Mucosa of descending colon (tissue), 3 donors: ENCODE data around the gene DCAF8. TPM values are rescaled to one million over a fixed set of nuclear protein-coding genes. Genes with fewer than 3 reads are reported as not detected.

Source experiments
- ATAC-seq: fragments of 200-7000 bp; cut with Tn5 transposase; one replicate; pipeline ENCODE4 v1.9.1; 2020; ENCODE audit warnings: mild to moderate bottlenecking, moderate library complexity
- DNase-seq, 3 donors: peaks; one replicate each; pipeline ENCODE4 v3.0.0-alpha.2; 2020
- H3K36me3 ChIP-seq: fragments of 200-600 bp; one replicate; pipeline ENCODE4 v1.8.0; 2021; ENCODE audit warnings: low read depth, mild to moderate bottlenecking
- H3K4me1 ChIP-seq: fragments of 200-600 bp; one replicate; pipeline ENCODE4 v1.8.0; 2021; ENCODE audit warnings: low read depth, mild to moderate bottlenecking
- H3K4me3 ChIP-seq: fragments of 200-600 bp; one replicate; pipeline ENCODE4 v1.8.0; 2021; ENCODE audit warnings: mild to moderate bottlenecking
- H3K9me3 ChIP-seq: fragments of 200-600 bp; one replicate; pipeline ENCODE4 v1.8.0; 2021; ENCODE audit warnings: mild to moderate bottlenecking
- intact Hi-C, 2 donors: fragments of 100-400 bp; cut with DNase I in 1 of 2; cut with micrococcal nuclease in 1 of 2; formaldehyde crosslinking; loops; one replicate each; pipeline versions ENCODE4 v1.11.0 to v1.11.1; 2022; cut with DNase I, micrococcal nuclease
- total RNA-seq, 3 donors: library from RNA; stranded (reverse); fragmentation: NEBNext Ultra II Directional in 2 of 3; extraction: Animal tissue kit (Norgen Biotek cat#: 25700) in 2 of 3; gene quantifications; one replicate each; pipeline versions ENCODE4 v1.2.1 to v1.2.4, GENCODE V29; 2021 to 2023
- TF ChIP-seq, protein P1 (sequence below): fragments of 200-600 bp; IDR thresholded peaks from one replicate; pipeline ENCODE4 v1.8.0; 2022; ENCODE audit warnings: antibody characterized with exemption, mild to moderate bottlenecking
- donor health status: DM: no; HTN: no; CAD: no; lungs with moderate emphysema.
- donor health status: DM: no; HTN: no; CAD: no.
- donor health status: DM: no; HTN: yes; CAD: no.

The DCAF8 gene
- total RNA-seq, 3 donors from 2014 or later, result 96.7 to 146 (median 123) TPM

DNA sequence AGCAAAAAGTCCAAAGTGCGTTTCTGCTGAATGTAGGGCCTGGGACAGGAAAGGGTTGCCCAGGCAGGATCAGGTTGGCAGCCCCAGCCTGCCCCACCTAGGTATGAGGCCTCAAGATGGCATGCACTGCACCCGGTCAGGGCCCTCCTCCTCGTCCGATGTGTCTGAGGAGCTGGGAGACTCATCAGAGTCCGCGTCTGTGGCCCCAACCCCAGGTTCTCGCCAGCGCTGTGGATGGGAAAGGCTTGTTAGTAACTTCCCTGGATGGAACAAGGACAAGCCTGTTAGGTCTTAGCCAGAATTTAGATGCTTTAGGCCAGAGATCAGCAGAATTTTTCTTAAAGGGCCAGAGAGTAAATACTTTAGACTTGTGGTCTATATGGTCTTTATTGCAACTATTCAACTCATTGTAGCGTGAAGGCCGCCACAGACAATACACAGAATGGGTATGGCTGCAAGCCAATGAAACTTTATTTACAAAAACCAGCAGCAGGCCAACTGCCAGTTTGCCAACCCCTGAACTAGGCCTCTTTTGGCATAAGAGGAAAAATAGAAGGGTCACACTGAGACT lies 44.8 kb downstream of the DCAF8 start:
- DNase-seq (peak in 2 of 3 donors; percentile 41 to 56), ATAC-seq (peak; percentile 74)
- intact Hi-C loops, result no loop called here
- TF ChIP-seq, protein P1, sequence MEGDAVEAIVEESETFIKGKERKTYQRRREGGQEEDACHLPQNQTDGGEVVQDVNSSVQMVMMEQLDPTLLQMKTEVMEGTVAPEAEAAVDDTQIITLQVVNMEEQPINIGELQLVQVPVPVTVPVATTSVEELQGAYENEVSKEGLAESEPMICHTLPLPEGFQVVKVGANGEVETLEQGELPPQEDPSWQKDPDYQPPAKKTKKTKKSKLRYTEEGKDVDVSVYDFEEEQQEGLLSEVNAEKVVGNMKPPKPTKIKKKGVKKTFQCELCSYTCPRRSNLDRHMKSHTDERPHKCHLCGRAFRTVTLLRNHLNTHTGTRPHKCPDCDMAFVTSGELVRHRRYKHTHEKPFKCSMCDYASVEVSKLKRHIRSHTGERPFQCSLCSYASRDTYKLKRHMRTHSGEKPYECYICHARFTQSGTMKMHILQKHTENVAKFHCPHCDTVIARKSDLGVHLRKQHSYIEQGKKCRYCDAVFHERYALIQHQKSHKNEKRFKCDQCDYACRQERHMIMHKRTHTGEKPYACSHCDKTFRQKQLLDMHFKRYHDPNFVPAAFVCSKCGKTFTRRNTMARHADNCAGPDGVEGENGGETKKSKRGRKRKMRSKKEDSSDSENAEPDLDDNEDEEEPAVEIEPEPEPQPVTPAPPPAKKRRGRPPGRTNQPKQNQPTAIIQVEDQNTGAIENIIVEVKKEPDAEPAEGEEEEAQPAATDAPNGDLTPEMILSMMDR, result no peak
- no peaks in the 10 kb centered on the region for H3K9me3 ChIP-seq
- peaks cover 6% of the 10 kb centered on the region for H3K4me1 ChIP-seq
- H3K36me3 ChIP-seq, result no peaks in the 10 kb centered on the region
- H3K4me3 ChIP-seq, result no peak overlapping the region

GRCh38 chr1:160216301-160216700 lies 46.0 kb downstream of the DCAF8 start:
- no peaks in the 10 kb centered on the region for H3K36me3 ChIP-seq
- intact Hi-C loops, result no loop called here

GRCh38 chr1:160214481-160215140 lies 47.7 kb downstream of the DCAF8 start:
- Histone ChIP-seq H3K4me3 (no peak overlapping the region), H3K36me3 (no peaks in the 10 kb centered on the region), H3K9me3 (no peaks in the 10 kb centered on the region), H3K4me1 (peaks cover 6% of the 10 kb centered on the region)
- TF ChIP-seq, protein P1, result no peak
- ATAC-seq (peak; percentile 81), DNase-seq (peak in 2 of 3 donors; percentile 55)
- intact Hi-C loops, result no loop called here

More at GRCh38 chr1:160216301-160216700, 46.0 kb downstream of the DCAF8 start:
- TF ChIP-seq, protein P1, result no peak
- Histone ChIP-seq H3K9me3 (no peaks in the 10 kb centered on the region), H3K4me3 (no peak overlapping the region), H3K4me1 (peaks cover 6% of the 10 kb centered on the region)
- DNase-seq, result no peak
- no peak for ATAC-seq

DNA sequence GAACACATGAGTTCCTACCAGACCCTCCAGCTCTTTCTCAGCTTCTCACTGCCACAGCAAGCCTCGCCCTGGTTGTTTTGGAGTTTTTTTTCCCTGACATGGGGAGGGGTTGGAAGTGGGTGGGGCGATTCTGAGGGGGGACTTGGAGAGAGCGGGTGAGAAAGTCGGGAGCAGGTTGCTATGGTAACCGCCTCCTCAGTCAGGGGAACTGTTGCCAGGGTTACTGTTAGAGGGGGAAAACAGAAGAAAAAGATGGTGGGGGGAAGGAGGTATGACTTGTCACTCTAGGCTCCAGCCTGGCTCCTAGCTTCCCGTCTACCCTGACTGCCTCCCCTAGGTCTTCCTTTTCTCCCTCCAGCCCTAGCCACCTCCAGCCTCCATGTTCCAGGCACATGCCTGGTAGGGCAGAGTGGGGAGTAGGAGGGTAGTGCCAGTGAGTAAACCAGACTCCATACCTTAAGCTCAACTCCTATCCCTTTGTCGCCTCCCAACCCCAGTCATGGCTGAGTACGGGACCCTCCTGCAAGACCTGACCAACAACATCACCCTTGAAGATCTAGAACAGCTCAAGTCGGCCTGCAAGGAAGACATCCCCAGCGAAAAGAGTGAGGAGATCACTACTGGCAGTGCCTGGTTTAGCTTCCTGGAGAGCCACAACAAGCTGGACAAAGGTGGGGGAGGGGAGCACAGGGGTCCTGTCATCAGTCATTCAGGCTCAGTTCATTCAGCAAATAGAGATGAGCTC lies 51.1 kb downstream of the DCAF8 start:
- intact Hi-C loops, result no loop called here
- H3K36me3 ChIP-seq, result no peaks in the 10 kb centered on the region
- no peak overlapping the region for H3K4me3 ChIP-seq
- ATAC-seq (no peak), DNase-seq (no peak)
- TF ChIP-seq, protein P1, result no peak
- H3K4me1 ChIP-seq, result peaks cover 13% of the 10 kb centered on the region
- H3K9me3 ChIP-seq, result no peaks in the 10 kb centered on the region

DNA sequence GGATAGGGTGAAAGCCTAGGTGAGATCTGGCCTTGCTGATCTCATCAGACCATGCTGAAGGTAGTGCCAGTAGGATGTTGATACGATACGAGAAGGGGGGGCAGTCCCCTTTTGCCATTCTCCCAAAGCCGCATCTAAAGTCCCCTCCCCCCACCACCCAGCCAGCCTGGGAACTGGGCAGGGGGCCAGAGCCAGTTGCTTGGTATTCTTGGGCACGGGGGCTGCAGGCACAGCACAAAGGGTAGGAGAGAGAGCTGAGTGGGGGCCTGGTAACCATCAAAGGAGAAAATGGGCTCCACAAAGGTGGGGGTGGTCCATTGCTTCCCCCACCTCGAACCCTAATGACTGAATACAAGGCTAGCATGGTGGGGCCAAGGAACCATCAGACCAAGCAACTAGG lies 51.8 kb downstream of the DCAF8 start:
- H3K4me3 ChIP-seq, result no peak overlapping the region
- TF ChIP-seq, protein P1, result no peak
- intact Hi-C loops, result no loop called here
- DNase-seq (no peak), ATAC-seq (no peak)
- H3K4me1 ChIP-seq, result peaks cover 19% of the 10 kb centered on the region
- H3K36me3 ChIP-seq, result no peaks in the 10 kb centered on the region
- no peaks in the 10 kb centered on the region for H3K9me3 ChIP-seq
